Measurements from ENCODE around the gene ENTPD6. TPM values are rescaled to one million over a fixed set of nuclear protein-coding genes. Genes with fewer than 3 reads are reported as not detected.

Gene ENTPD6
- total RNA-seq, 2 donors from 2014 or later, result 77.1 to 93.6 TPM

DNA sequence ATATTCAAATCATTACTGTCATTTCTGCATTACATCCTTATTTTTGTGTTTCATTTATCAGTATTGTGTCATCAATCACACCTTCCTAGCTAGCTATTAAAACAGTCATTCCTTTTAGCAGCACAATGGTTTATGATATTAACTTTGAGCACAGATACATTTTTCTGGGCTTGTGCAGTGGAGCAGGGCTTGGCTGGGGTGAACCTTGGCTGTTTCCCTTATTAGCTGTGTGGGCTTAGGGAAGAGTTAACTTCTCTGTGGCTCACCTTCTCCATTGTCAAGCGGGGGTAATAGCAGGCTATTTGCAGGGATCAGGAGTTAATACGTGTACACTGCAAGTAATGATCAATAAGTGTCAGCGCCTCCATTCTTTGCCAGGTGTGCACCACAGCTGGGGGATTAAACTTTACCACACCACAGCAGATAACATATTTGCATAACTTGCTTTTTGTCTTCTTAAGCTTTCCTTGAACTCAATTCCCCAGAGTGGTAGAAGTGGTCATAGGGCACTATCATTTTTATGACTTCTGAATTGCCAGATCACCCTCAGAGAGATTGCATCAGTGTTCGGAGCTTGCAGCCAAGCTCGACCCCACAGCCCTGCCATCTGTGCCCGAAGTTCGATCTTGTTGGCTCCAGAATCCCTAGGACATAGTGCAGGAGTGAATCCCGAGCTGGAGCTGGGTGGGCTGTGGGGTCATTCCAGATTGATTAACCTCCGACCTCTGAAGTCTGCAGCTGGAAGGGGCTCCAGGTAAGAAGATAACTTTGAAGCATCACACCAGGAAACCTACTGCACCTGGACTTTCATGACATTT is 50.9 kb downstream of the ENTPD6 start:
- Histone ChIP-seq H3K27ac (ENCODE audit: low read depth, low read length) (no peak overlapping the region), H3K4me1 (ENCODE audit: control insufficient read depth, insufficient read depth, low read length) (no peaks in the 10 kb centered on the region), H3K9me3 (ENCODE audit: control insufficient read depth, low read length) (peaks cover 10% of the 10 kb centered on the region), H3K4me3 (ENCODE audit: low read length) (peak overlapping the region; percentile 80), H3K9ac (ENCODE audit: extremely low read depth, low read length, poor library complexity, severe bottlenecking) (no peak overlapping the region), H3K27me3 (ENCODE audit: control insufficient read depth, insufficient read depth, low read length, poor library complexity, severe bottlenecking) (no peaks in the 10 kb centered on the region), H3K36me3 (ENCODE audit: control insufficient read depth, insufficient read depth, low read length) (no peaks in the 10 kb centered on the region)
- peaks cover 13% of the 10 kb centered on the region for H3K27me3 Mint-ChIP-seq (ENCODE audit: insufficient read depth)
- H3K9me3 Mint-ChIP-seq, result peaks cover 5% of the 10 kb centered on the region
- peak; percentile 29 for DNase-seq
- H3K36me3 Mint-ChIP-seq (ENCODE audit: low read depth), result no peaks in the 10 kb centered on the region
- H3K4me3 Mint-ChIP-seq, result peak overlapping the region; percentile 76
- peaks cover 45% of the 10 kb centered on the region for H3K4me1 Mint-ChIP-seq
- TF ChIP-seq, protein P1, sequence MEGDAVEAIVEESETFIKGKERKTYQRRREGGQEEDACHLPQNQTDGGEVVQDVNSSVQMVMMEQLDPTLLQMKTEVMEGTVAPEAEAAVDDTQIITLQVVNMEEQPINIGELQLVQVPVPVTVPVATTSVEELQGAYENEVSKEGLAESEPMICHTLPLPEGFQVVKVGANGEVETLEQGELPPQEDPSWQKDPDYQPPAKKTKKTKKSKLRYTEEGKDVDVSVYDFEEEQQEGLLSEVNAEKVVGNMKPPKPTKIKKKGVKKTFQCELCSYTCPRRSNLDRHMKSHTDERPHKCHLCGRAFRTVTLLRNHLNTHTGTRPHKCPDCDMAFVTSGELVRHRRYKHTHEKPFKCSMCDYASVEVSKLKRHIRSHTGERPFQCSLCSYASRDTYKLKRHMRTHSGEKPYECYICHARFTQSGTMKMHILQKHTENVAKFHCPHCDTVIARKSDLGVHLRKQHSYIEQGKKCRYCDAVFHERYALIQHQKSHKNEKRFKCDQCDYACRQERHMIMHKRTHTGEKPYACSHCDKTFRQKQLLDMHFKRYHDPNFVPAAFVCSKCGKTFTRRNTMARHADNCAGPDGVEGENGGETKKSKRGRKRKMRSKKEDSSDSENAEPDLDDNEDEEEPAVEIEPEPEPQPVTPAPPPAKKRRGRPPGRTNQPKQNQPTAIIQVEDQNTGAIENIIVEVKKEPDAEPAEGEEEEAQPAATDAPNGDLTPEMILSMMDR (conservative IDR thresholded peaks at IDR 0.05), result no peak
- peak overlapping the region; percentile 75 for H3K27ac Mint-ChIP-seq
- 85 to 93% methylated on average over 5 to 9 of the region's 9 CpGs for WGBS, 2 experiments (ENCODE audit: insufficient coverage in 1 of 2, insufficient read length in 1 of 2)

DNA sequence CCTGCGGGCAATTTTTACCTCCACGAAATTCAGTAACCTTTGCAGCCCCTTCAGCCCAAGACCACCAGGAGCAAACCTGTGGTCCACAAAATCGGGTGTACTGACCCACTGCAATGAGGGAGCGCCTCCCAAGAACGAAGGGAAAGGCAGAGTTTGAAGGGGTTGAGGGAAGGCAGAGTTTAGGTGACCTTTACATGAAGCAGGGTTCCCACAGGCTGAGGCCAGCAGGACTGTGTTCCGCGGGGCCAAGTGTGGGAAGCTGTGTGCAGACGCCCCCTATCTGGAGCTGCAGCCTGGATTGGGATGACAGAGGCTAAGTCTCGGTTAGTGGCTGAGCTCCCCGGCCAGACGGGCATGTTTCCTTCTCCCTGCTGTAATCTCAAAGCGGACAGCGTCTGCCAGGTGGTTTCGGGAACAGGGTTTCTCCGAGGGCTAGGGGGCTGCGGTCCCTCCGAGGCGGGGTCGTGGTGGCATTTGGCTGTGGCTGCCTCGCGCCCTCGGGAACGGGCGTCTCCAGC is 51.5 kb downstream of the ENTPD6 start:
- Mint-ChIP-seq H3K27ac (peak overlapping the region; percentile 75), H3K9me3 (peaks cover 5% of the 10 kb centered on the region), H3K36me3 (ENCODE audit: low read depth) (no peaks in the 10 kb centered on the region), H3K4me1 (peaks cover 44% of the 10 kb centered on the region), H3K4me3 (peak overlapping the region; percentile 76), H3K27me3 (ENCODE audit: insufficient read depth) (peaks cover 13% of the 10 kb centered on the region)
- Histone ChIP-seq H3K27me3 (ENCODE audit: control insufficient read depth, insufficient read depth, low read length, poor library complexity, severe bottlenecking) (no peaks in the 10 kb centered on the region), H3K9me3 (ENCODE audit: control insufficient read depth, low read length) (peaks cover 10% of the 10 kb centered on the region), H3K4me1 (ENCODE audit: control insufficient read depth, insufficient read depth, low read length) (no peaks in the 10 kb centered on the region), H3K36me3 (ENCODE audit: control insufficient read depth, insufficient read depth, low read length) (no peaks in the 10 kb centered on the region), H3K27ac (ENCODE audit: low read depth, low read length) (no peak overlapping the region), H3K9ac (ENCODE audit: extremely low read depth, low read length, poor library complexity, severe bottlenecking) (peak overlapping the region; percentile 64), H3K4me3 (ENCODE audit: low read length) (peak overlapping the region; percentile 80)
- DNase-seq, result peak; percentile 89
- WGBS, 2 experiments (ENCODE audit: insufficient coverage in 1 of 2, insufficient read length in 1 of 2), result 15% methylated on average over 21 to 24 of the region's 24 CpGs
- TF ChIP-seq, protein P1 (conservative IDR thresholded peaks at IDR 0.05), result peak; percentile 72

- Mint-ChIP-seq H3K27ac (peak overlapping the region; percentile 75), H3K36me3 (ENCODE audit: low read depth) (no peaks in the 10 kb centered on the region), H3K4me3 (peak overlapping the region; percentile 76), H3K4me1 (peaks cover 44% of the 10 kb centered on the region), H3K9me3 (peaks cover 5% of the 10 kb centered on the region), H3K27me3 (ENCODE audit: insufficient read depth) (peaks cover 10% of the 10 kb centered on the region)
- no peak overlapping the region for H3K27ac ChIP-seq (ENCODE audit: low read depth, low read length)
- H3K4me1 ChIP-seq (ENCODE audit: control insufficient read depth, insufficient read depth, low read length), result no peaks in the 10 kb centered on the region
- WGBS, 2 experiments (ENCODE audit: insufficient coverage in 1 of 2, insufficient read length in 1 of 2), result 2% methylated on average over 22 to 37 of the region's 37 CpGs
- peak overlapping the region; percentile 64 for H3K9ac ChIP-seq (ENCODE audit: extremely low read depth, low read length, poor library complexity, severe bottlenecking)
- no peaks in the 10 kb centered on the region for H3K36me3 ChIP-seq (ENCODE audit: control insufficient read depth, insufficient read depth, low read length)
- no peaks in the 10 kb centered on the region for H3K27me3 ChIP-seq (ENCODE audit: control insufficient read depth, insufficient read depth, low read length, poor library complexity, severe bottlenecking)
- peaks cover 10% of the 10 kb centered on the region for H3K9me3 ChIP-seq (ENCODE audit: control insufficient read depth, low read length)
- TF ChIP-seq, protein P1 (conservative IDR thresholded peaks at IDR 0.05), result no peak
- no peak for DNase-seq
- H3K4me3 ChIP-seq (ENCODE audit: low read length), result peak overlapping the region; percentile 80
Observed at GRCh38 chr20:25247518-25247955, 52.0 kb downstream of the ENTPD6 start.

All from endodermal cell (in vitro differentiated cells).